Upper lobe of left lung (tissue), 4 donors: ENCODE data around the gene AKAP6.

Experiments
- POLR2A ChIP-seq, 4 donors: fragments of 450-650 bp; IDR thresholded peaks; one replicate each; pipeline ENCODE4 v1.5.1; 2016 to 2017; ENCODE audit warnings: antibody characterized with exemption in 4 of 4, mild to moderate bottlenecking in 2 of 4
- TF ChIP-seq, protein P1 (sequence below), 6 experiments: fragments of 450-650 bp in 4 of 6; fragments of 200-600 bp in 2 of 6; sonication (generic) in 2 of 6; IDR thresholded peaks; one replicate each; pipeline ENCODE4 v1.5.1; 2016 to 2019; ENCODE audit warnings: antibody characterized with exemption in 6 of 6

DNA sequence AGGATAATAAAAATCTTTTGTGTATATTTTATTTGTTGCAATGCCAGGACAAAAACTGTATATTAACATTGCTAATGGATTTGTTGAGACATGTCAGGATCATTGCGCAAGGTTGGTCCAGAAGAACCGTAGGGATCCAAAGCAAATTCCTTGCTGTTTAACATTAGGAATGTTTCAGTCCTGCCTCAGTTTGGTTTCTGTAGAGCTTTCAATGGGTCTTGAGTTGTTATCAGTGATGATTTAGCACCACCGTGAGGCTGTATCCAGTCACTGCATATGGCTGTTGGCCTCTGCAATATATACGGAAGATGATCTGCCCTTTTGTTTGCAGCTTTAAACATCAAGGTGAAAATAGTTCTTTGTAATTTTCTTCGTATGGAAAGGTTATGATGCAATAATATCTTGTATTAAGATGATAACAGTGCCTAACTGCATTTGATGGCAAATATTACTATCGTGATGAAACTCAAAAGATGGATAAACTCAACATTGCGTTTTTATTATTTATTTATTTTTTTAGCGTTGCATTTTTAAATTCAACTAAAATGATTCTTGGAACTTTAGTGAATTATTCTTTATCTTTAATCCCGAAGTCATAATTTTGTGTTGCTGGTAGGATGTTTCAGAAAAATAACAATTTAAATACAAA, 231.2 kb downstream of the AKAP6 start:
- TF ChIP-seq, protein P1, sequence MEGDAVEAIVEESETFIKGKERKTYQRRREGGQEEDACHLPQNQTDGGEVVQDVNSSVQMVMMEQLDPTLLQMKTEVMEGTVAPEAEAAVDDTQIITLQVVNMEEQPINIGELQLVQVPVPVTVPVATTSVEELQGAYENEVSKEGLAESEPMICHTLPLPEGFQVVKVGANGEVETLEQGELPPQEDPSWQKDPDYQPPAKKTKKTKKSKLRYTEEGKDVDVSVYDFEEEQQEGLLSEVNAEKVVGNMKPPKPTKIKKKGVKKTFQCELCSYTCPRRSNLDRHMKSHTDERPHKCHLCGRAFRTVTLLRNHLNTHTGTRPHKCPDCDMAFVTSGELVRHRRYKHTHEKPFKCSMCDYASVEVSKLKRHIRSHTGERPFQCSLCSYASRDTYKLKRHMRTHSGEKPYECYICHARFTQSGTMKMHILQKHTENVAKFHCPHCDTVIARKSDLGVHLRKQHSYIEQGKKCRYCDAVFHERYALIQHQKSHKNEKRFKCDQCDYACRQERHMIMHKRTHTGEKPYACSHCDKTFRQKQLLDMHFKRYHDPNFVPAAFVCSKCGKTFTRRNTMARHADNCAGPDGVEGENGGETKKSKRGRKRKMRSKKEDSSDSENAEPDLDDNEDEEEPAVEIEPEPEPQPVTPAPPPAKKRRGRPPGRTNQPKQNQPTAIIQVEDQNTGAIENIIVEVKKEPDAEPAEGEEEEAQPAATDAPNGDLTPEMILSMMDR (IDR thresholded peaks at IDR 0.05): peak; percentile 65 to 89 (median 83)
- TF ChIP-seq POLR2A (IDR thresholded peaks at IDR 0.05): no peak
